Measurements from ENCODE around the gene ITPR2. TPM values are rescaled to one million over a fixed set of nuclear protein-coding genes. Genes with fewer than 3 reads are reported as not detected.

Gene ITPR2
- polyA plus RNA-seq, 1 of the 3 experiments (the other 2 are of a cell fraction) = 2.3 TPM

- WGBS (ENCODE audit: low lambda C conversion rate) = 97% methylated on average over 1 of the region's 1 CpG
- no peak overlapping the region for H3K4me2 ChIP-seq
Observed at GRCh38 chr12:26435069-26435404, 398.0 kb downstream of the ITPR2 start.

More at GRCh38 chr12:26435069-26435404, 398.0 kb downstream of the ITPR2 start:
- TF ChIP-seq FOXJ3 (CRISPR knock-in tag; IDR thresholded peaks at IDR 0.05) (no peak), ZBTB33 (IDR thresholded peaks at IDR 0.05; ENCODE audit: borderline replicate concordance, low read depth) (no peak), FOXM1 (IDR thresholded peaks at IDR 0.05; ENCODE audit: low read depth) (no peak), MAX (IDR thresholded peaks at IDR 0.05; ENCODE audit: low read depth) (no peak), RCOR1 (IDR thresholded peaks at IDR 0.05; ENCODE audit: low read length) (no peak), ELF1 (IDR thresholded peaks at IDR 0.05) (no peak), CTCF (IDR thresholded peaks at IDR 0.05) (no peak), TEAD4 (IDR thresholded peaks at IDR 0.05; ENCODE audit: borderline replicate concordance, insufficient read depth) (no peak), TAF1 (IDR thresholded peaks at IDR 0.05; ENCODE audit: borderline replicate concordance, low read depth, low read length) (no peak), SIN3A (IDR thresholded peaks at IDR 0.05; ENCODE audit: borderline replicate concordance, low read depth, low read length) (no peak), NFIC (IDR thresholded peaks at IDR 0.05; ENCODE audit: borderline replicate concordance) (no peak), MEF2A (IDR thresholded peaks at IDR 0.05; ENCODE audit: borderline replicate concordance, low read depth) (no peak), RAD21 (IDR thresholded peaks at IDR 0.05; ENCODE audit: low read length) (no peak), GATA2 (CRISPR knock-in tag; IDR thresholded peaks at IDR 0.05) (no peak), PBX3 (IDR thresholded peaks at IDR 0.05) (no peak), EP300 (IDR thresholded peaks at IDR 0.05; ENCODE audit: borderline replicate concordance in 1 of 2, low read depth in 1 of 2, low read length in 1 of 2) (no peak)
- Histone ChIP-seq H3K27ac (ENCODE audit: low read depth in 2 of 2, low read length in 1 of 2) (no peak overlapping the region), H3K36me3 (replicated peaks in 1 of 2; ENCODE audit: control insufficient read depth in 1 of 2, insufficient read depth in 2 of 2, low read length in 1 of 2) (peaks cover 0 to 10% of the 10 kb centered on the region in 2 experiments), H3K4me1 (ENCODE audit: control insufficient read depth in 1 of 2, insufficient read depth in 2 of 2, low read depth in 1 of 2, low read length in 1 of 2) (no peaks in the 10 kb centered on the region), H3K9me3 (no peaks in the 10 kb centered on the region), H4K20me1 (ENCODE audit: insufficient read depth) (no peaks in the 10 kb centered on the region), H3K79me2 (ENCODE audit: insufficient read depth) (no peaks in the 10 kb centered on the region), H3K4me3 (ENCODE audit: low read depth in 2 of 2, low read length in 1 of 2) (no peak overlapping the region), H2AFZ (ENCODE audit: low read depth) (no peak overlapping the region), H3K9ac (no peak overlapping the region), H3K27me3 (ENCODE audit: insufficient read depth) (no peaks in the 10 kb centered on the region), H3F3A (replicated peaks; ENCODE audit: insufficient read depth) (peaks cover 6% of the 10 kb centered on the region), H3K9me2 (no peaks in the 10 kb centered on the region)
- ChIA-PET CTCF (interaction anchor here (0.9 to 3.8 kb wide), 5 partner anchors 179 to 313 kb away, joined by 3 to 31 read pairs (median 3); no protein-coding TSS in a partner anchor), POLR2A (no interaction called here)
- DNase-seq = no peak
